BLaER1 (cell line): Measurements from ENCODE around the gene C12orf42.

Source experiments
- H3K27ac ChIP-seq: shearing (Covaris generic); formaldehyde crosslinking; 2 replicates; pipeline ENCODE4 v1.8.1; 2022
- H3K27me3 ChIP-seq: shearing (Covaris generic); formaldehyde crosslinking; 2 replicates; pipeline ENCODE4 v1.8.1; 2022
- H3K36me3 ChIP-seq: shearing (Covaris generic); formaldehyde crosslinking; 2 replicates; pipeline ENCODE4 v1.8.1; 2022
- H3K4me1 ChIP-seq: shearing (Covaris generic); formaldehyde crosslinking; 2 replicates; pipeline ENCODE4 v1.8.1; 2022
- H3K4me2 ChIP-seq: shearing (Covaris generic); formaldehyde crosslinking; 2 replicates; pipeline ENCODE4 v1.8.1; 2022
- H3K4me3 ChIP-seq: shearing (Covaris generic); formaldehyde crosslinking; 2 replicates; pipeline ENCODE4 v1.8.1; 2022
- H3K9ac ChIP-seq: shearing (Covaris generic); formaldehyde crosslinking; 2 replicates; pipeline ENCODE4 v1.8.1; 2022
- H3K9me3 ChIP-seq: shearing (Covaris generic); formaldehyde crosslinking; 2 replicates; pipeline ENCODE4 v1.8.1; 2022
- H4K20me1 ChIP-seq: shearing (Covaris generic); formaldehyde crosslinking; 2 replicates; pipeline ENCODE4 v1.8.1; 2022
- Cebpa-rat ChIP-seq: shearing (Covaris generic); IDR thresholded peaks from 2 replicates; pipeline ENCODE4 v1.8.1; 2022

The C12orf42 gene

GRCh38 chr12:103498990-103499389 lies 3.2 kb upstream of the C12orf42 start:
- no peak overlapping the region for H3K9ac ChIP-seq
- H3K4me2 ChIP-seq, result no peak overlapping the region
- H4K20me1 ChIP-seq, result no peaks in the 10 kb centered on the region
- H3K36me3 ChIP-seq, result no peaks in the 10 kb centered on the region
- no peak for TF ChIP-seq Cebpa-rat
- H3K27ac ChIP-seq, result no peak overlapping the region
- no peak overlapping the region for H3K4me3 ChIP-seq
- H3K9me3 ChIP-seq, result peaks cover 8% of the 10 kb centered on the region
- no peaks in the 10 kb centered on the region for H3K4me1 ChIP-seq
- H3K27me3 ChIP-seq, result no peaks in the 10 kb centered on the region

GRCh38 chr12:103494734-103495468 lies 867 bp downstream of the C12orf42 start:
- no peaks in the 10 kb centered on the region for H4K20me1 ChIP-seq
- no peak overlapping the region for H3K4me3 ChIP-seq
- H3K9me3 ChIP-seq, result peaks cover 8% of the 10 kb centered on the region
- H3K4me1 ChIP-seq, result no peaks in the 10 kb centered on the region
- H3K27ac ChIP-seq, result no peak overlapping the region
- no peaks in the 10 kb centered on the region for H3K27me3 ChIP-seq
- H3K4me2 ChIP-seq, result no peak overlapping the region
- no peak for TF ChIP-seq Cebpa-rat
- H3K36me3 ChIP-seq, result no peaks in the 10 kb centered on the region
- H3K9ac ChIP-seq, result no peak overlapping the region

GRCh38 chr12:103494051-103494733 lies 1.6 kb downstream of the C12orf42 start:
- H3K36me3 ChIP-seq, result no peaks in the 10 kb centered on the region
- peaks cover 8% of the 10 kb centered on the region for H3K9me3 ChIP-seq
- H3K4me1 ChIP-seq, result no peaks in the 10 kb centered on the region
- no peak overlapping the region for H3K27ac ChIP-seq
- H3K27me3 ChIP-seq, result no peaks in the 10 kb centered on the region
- no peak for TF ChIP-seq Cebpa-rat
- no peaks in the 10 kb centered on the region for H4K20me1 ChIP-seq
- H3K4me2 ChIP-seq, result no peak overlapping the region
- no peak overlapping the region for H3K4me3 ChIP-seq
- no peak overlapping the region for H3K9ac ChIP-seq

- no peak overlapping the region for H3K4me2 ChIP-seq
- no peak overlapping the region for H3K27ac ChIP-seq
- no peaks in the 10 kb centered on the region for H4K20me1 ChIP-seq
- no peaks in the 10 kb centered on the region for H3K36me3 ChIP-seq
- H3K4me1 ChIP-seq, result no peaks in the 10 kb centered on the region
- no peak overlapping the region for H3K9ac ChIP-seq
- TF ChIP-seq Cebpa-rat, result no peak
- no peak overlapping the region for H3K4me3 ChIP-seq
- H3K27me3 ChIP-seq, result no peaks in the 10 kb centered on the region
- peaks cover 8% of the 10 kb centered on the region for H3K9me3 ChIP-seq
Observed at GRCh38 chr12:103493199-103493598, 2.6 kb downstream of the C12orf42 start.

GRCh38 chr12:103482365-103482764 lies 13.4 kb downstream of the C12orf42 start:
- Histone ChIP-seq H3K4me1 (no peaks in the 10 kb centered on the region), H3K27ac (no peak overlapping the region), H3K4me2 (no peak overlapping the region), H3K9me3 (peaks cover 5% of the 10 kb centered on the region; the same call in 1 of the 2 replicates), H3K36me3 (no peaks in the 10 kb centered on the region), H3K27me3 (no peaks in the 10 kb centered on the region), H3K9ac (no peak overlapping the region), H3K4me3 (no peak overlapping the region), H4K20me1 (no peaks in the 10 kb centered on the region)
- TF ChIP-seq Cebpa-rat, result no peak

- Histone ChIP-seq H3K27ac (no peak overlapping the region), H3K9me3 (peaks cover 5% of the 10 kb centered on the region; the same call in 1 of the 2 replicates), H3K36me3 (no peaks in the 10 kb centered on the region), H3K27me3 (no peaks in the 10 kb centered on the region), H3K4me1 (no peaks in the 10 kb centered on the region), H3K4me3 (no peak overlapping the region), H3K9ac (no peak overlapping the region), H3K4me2 (no peak overlapping the region), H4K20me1 (no peaks in the 10 kb centered on the region)
- TF ChIP-seq Cebpa-rat, result no peak
Observed at GRCh38 chr12:103475073-103475472, 20.7 kb downstream of the C12orf42 start.

- H3K4me2 ChIP-seq, result no peak overlapping the region
- no peak overlapping the region for H3K27ac ChIP-seq
- H3K4me1 ChIP-seq, result no peaks in the 10 kb centered on the region
- no peak for TF ChIP-seq Cebpa-rat
- H3K9ac ChIP-seq, result no peak overlapping the region
- no peaks in the 10 kb centered on the region for H4K20me1 ChIP-seq
- no peaks in the 10 kb centered on the region for H3K36me3 ChIP-seq
- no peaks in the 10 kb centered on the region for H3K9me3 ChIP-seq
- H3K4me3 ChIP-seq, result no peak overlapping the region
- no peaks in the 10 kb centered on the region for H3K27me3 ChIP-seq
Observed at GRCh38 chr12:103470664-103471063, 25.1 kb downstream of the C12orf42 start.

GRCh38 chr12:103469719-103470118 lies 26.0 kb downstream of the C12orf42 start:
- Histone ChIP-seq H3K4me3 (no peak overlapping the region), H3K27ac (no peak overlapping the region), H3K4me2 (no peak overlapping the region), H4K20me1 (no peaks in the 10 kb centered on the region), H3K9me3 (peaks cover 2% of the 10 kb centered on the region; the same call in 1 of the 2 replicates), H3K36me3 (no peaks in the 10 kb centered on the region), H3K9ac (no peak overlapping the region), H3K27me3 (no peaks in the 10 kb centered on the region), H3K4me1 (no peaks in the 10 kb centered on the region)
- TF ChIP-seq Cebpa-rat, result no peak

GRCh38 chr12:103468837-103469236 lies 26.9 kb downstream of the C12orf42 start:
- no peak overlapping the region for H3K4me2 ChIP-seq
- no peak overlapping the region for H3K27ac ChIP-seq
- peaks cover 8% of the 10 kb centered on the region; the same call in 1 of the 2 replicates for H3K9me3 ChIP-seq
- H3K4me1 ChIP-seq, result no peaks in the 10 kb centered on the region
- H4K20me1 ChIP-seq, result no peaks in the 10 kb centered on the region
- H3K4me3 ChIP-seq, result no peak overlapping the region
- TF ChIP-seq Cebpa-rat, result no peak
- no peaks in the 10 kb centered on the region for H3K27me3 ChIP-seq
- H3K9ac ChIP-seq, result no peak overlapping the region
- H3K36me3 ChIP-seq, result no peaks in the 10 kb centered on the region

- no peak for TF ChIP-seq Cebpa-rat
- Histone ChIP-seq H3K4me1 (peaks cover under 1% of the 10 kb centered on the region; the same call in 1 of the 2 replicates), H4K20me1 (no peaks in the 10 kb centered on the region), H3K4me2 (no peak overlapping the region), H3K9ac (no peak overlapping the region), H3K9me3 (peaks cover 12% of the 10 kb centered on the region), H3K36me3 (no peaks in the 10 kb centered on the region), H3K4me3 (no peak overlapping the region), H3K27me3 (no peaks in the 10 kb centered on the region), H3K27ac (no peak overlapping the region)
Observed at GRCh38 chr12:103462675-103463074, 33.1 kb downstream of the C12orf42 start.
